ES-I3 (cell line): Measurements from ENCODE around the gene EYA3.
"Not testable (repeated sequence)": the region's sequence is repeated elsewhere in the genome, so short reads cannot be mapped to it uniquely, and the experiment has no call there.

ENCODE experiments used
- H3K36me3 ChIP-seq: 2 replicates; pipeline ENCODE4 v1.6.1; 2013; ENCODE audit warnings: mild to moderate bottlenecking, low read length, control low read depth, moderate library complexity; ENCODE audit not compliant: insufficient read depth
- H3K4me1 ChIP-seq: 2 replicates; pipeline ENCODE4 v1.6.1; 2013; ENCODE audit warnings: mild to moderate bottlenecking, control low read depth, low read length; ENCODE audit not compliant: insufficient read depth
- H3K9ac ChIP-seq: 2 replicates; pipeline ENCODE4 v1.6.1; 2013; ENCODE audit warnings: low read depth, mild to moderate bottlenecking, low read length, moderate library complexity
- H3K9me3 ChIP-seq: 2 replicates; pipeline ENCODE4 v1.6.1; 2013; ENCODE audit warnings: mild to moderate bottlenecking, low read length, moderate library complexity; ENCODE audit not compliant: control insufficient read depth, insufficient read depth

Gene EYA3

DNA sequence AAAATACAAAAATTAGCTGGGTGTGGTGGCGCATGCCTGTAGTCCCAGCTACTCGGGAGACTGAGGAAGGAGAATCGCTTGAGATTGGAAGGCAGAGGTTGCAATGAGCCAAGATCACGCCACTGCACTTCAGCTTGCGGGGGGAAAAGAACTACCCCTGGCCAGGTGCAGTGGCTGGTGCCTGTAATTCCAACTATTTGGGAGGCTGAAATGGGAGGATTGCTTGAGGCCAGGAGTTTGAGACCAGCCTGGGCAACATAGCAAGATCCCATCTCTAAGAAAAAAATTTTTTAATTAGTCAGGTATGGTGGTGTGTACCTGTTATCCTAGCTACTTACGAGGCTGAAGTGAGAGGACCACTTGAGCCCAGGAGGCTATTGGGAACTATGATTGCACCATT, 93.9 kb downstream of the EYA3 start:
- not testable (repeated sequence) for H3K4me1 ChIP-seq, H3K9me3 ChIP-seq, H3K36me3 ChIP-seq, H3K9ac ChIP-seq

DNA sequence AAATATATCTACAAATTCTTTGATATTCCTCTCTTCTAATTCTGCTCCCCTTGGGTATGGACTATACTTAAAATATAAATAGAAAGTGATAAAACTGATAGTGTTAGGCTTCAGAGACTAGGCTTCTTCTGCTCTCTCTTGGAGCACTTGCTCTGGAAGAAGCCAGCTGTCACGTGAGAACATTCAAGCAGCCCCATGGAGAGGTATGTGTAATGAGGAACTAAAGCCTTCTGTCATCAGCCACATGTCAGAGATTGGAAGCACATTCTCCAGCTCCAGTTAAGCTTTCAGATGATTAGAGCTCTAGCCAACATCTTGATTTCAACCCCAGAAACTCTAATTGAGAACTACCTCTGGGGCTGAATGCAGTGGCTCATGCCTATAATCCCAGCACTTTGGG, 94.3 kb downstream of the EYA3 start:
- Histone ChIP-seq H3K4me1 (no peaks in the 10 kb centered on the region), H3K9ac (no peak overlapping the region), H3K9me3 (no peaks in the 10 kb centered on the region), H3K36me3 (peaks cover 12% of the 10 kb centered on the region)

DNA sequence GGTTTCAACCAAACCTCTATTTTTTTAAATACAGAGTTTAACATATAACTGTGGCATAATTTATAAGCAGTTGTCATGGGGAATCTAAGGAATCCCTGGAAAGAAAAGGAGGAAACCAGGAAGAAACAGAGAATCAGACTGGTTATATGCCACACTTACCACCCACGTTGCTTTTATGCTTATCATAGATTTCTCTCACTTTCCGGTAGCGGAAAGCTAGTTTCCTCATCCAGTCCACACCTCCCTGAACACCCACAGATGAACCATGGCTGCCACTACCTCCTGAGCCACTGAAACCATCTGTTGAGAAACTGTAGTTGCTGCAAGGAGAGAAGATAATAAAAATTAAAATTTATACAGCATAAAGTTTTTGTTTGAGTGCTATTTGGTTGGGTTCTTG, 95.2 kb downstream of the EYA3 start:
- no peaks in the 10 kb centered on the region for H3K4me1 ChIP-seq
- H3K9ac ChIP-seq = no peak overlapping the region
- H3K36me3 ChIP-seq = peaks cover 12% of the 10 kb centered on the region
- no peaks in the 10 kb centered on the region for H3K9me3 ChIP-seq

DNA sequence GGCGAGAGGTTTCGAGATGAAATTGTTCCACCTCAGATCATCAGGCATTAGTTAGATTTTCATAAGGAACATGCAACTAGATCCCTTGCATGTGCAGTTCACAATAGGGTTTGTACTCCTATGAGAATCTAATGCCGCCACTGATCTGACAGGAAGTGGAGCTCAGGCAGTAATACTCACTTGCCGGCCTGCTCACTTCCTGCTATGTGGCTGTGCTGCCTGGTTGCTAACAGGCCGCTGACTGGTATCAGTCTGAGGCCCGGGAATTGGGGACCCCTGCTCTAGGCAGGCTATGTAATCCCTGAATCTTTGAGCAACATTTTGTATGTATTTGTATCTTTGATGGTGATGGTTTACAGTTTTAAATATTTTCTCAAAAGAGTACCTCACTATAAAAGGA, 96.1 kb downstream of the EYA3 start:
- Histone ChIP-seq H3K4me1 (no peaks in the 10 kb centered on the region), H3K9me3 (no peaks in the 10 kb centered on the region), H3K36me3 (peaks cover 12% of the 10 kb centered on the region), H3K9ac (no peak overlapping the region)

DNA sequence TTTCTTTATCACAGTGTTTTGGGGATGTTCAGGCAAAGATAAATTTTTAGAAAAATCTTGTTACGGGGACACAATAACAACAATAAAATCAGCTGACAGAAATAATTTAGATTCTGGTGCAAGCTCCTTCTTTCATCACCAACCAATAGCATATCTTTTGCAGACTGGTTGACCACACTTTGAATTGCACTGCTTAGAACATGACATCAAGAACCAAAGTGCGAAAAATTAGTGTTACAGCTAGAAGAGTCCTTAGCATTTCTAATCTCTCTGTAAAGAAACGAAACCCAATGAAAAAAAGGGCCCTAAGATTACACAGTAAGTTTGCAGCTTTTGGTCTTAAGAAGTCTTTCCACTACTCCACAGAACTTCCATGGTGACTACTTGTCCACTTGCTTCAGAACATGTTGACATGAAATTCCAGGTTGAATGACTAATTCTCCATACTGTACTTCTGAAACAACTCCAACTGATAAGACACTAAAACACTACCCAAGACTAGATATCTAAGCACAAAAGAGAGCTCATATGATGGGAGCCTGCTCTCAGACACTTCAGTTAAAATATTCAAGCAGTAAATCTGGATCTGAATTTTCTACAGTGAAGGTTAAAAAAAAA, 97.4 kb downstream of the EYA3 start:
- H3K9me3 ChIP-seq = no peaks in the 10 kb centered on the region
- no peak overlapping the region for H3K9ac ChIP-seq
- H3K36me3 ChIP-seq = peaks cover 6% of the 10 kb centered on the region
- H3K4me1 ChIP-seq = no peaks in the 10 kb centered on the region

DNA sequence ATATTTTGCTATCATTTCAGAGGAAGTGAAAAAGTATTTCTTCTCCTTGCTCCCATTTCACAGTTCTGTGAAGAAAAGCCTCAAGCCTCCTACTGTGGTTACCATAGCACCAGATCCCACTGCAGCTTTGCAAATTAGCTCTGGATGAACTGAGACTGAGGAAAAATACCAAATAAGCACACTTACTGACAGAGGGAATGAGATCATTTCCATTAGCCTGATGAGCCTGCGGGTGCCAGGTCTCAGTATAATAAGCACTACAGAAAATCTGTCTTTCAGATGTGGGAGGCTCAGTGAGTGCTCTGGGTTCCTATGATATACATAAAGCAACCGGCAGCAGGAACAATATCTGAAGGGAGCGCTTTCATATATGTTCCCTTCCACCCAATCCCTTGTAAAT, 107.3 kb downstream of the EYA3 start:
- Histone ChIP-seq H3K4me1 (no peaks in the 10 kb centered on the region), H3K9ac (no peak overlapping the region), H3K36me3 (no peaks in the 10 kb centered on the region), H3K9me3 (no peaks in the 10 kb centered on the region)

DNA sequence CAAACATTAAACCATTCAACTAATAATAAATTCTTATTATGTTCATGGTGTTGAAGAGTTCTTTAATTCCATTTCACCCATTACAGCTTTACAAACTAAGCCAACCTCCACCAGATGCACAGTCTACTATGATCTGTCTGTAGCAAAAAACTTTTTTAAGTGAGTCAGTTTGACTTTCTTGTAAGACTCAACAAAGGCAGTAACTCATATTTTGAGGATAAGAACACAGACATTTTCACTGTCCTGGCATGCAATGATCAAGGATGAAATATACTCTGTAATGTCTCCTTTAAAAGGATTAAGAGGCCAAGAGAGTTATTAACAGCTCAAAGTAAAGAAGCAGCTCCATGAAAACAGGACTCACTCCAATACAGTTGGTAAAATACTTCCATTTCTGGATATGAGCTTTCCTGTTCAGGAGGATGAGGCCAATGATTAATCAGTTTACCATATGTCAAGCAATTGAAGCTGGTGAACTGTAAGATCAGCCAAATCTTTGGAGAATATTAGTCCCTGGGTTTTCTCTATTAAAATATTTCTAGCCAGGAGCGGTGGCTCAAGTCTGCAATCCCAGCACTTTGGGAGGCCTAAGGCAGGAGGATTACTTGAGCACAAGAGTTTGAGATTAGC, 108.1 kb downstream of the EYA3 start:
- no peaks in the 10 kb centered on the region for H3K36me3 ChIP-seq
- no peaks in the 10 kb centered on the region for H3K4me1 ChIP-seq
- no peaks in the 10 kb centered on the region for H3K9me3 ChIP-seq
- no peak overlapping the region for H3K9ac ChIP-seq

DNA sequence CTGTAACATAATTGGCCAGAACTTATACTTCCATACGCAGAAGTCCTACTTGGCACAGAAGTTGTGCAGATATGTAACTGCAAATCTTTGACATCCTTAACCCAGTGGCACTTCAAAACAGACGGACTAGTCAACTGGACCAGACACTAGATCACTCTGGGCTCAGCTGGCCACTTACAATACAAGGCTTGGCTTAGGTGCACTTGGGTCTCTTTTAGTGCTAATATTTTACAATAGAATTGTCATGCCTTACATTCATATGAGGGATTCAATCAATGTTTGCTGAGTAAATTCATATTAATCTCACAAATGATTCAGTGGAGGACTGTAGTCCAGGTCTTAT, 108.6 kb downstream of the EYA3 start:
- no peak overlapping the region for H3K9ac ChIP-seq
- H3K36me3 ChIP-seq = no peaks in the 10 kb centered on the region
- no peaks in the 10 kb centered on the region for H3K4me1 ChIP-seq
- no peaks in the 10 kb centered on the region for H3K9me3 ChIP-seq

DNA sequence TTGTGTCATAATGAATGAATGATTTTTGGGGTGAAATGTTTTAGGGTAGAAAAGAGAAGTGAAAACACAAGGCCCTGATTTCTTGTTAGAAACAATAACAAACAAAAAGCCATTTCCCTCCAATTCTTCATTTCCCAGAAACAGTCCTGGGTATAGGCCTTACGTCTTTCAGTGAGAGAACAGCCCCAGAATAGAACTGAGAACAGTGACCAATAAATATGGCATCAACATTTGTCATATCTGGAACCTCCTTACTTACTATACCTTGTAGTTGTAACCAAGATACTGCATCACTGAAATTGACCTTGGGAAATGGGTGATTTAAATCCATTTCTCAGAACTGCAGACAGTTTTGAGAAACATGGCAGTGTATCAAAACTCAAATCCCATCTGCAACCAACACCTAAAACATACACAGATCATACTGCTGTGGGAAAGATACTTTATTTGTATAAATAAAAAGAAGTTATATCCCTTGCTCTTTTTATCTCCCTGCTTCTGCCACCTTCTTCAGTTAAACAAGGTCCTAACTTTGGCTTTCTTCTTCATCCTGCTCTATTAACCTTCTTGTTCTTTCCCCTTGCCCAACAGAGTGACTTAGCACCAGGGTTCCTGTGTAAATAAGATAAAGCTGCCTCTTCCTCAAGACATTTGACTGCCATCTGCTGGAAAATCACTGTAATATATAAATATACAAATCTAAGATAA, 109.1 kb downstream of the EYA3 start:
- Histone ChIP-seq H3K9me3 (no peaks in the 10 kb centered on the region), H3K4me1 (no peaks in the 10 kb centered on the region), H3K9ac (no peak overlapping the region), H3K36me3 (no peaks in the 10 kb centered on the region)

DNA sequence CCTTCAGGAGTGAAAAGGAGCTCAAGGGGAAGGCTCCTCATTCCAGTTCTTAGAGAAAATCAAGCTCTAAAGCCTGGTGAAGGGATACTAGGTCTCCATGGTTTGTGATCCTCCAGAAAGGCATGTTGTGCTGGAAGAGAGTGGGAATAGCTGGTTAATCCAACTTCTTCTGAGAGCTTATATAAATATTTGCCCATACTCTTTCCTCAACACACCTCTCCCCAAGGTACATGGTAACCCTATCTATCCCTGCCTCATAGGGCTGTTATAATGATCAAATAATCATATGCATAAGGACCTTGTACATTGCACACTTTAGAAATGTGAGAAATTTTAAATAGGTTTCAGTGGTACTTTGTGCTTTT, 114.0 kb downstream of the EYA3 start:
- no peaks in the 10 kb centered on the region for H3K4me1 ChIP-seq
- no peaks in the 10 kb centered on the region for H3K9me3 ChIP-seq
- H3K36me3 ChIP-seq = no peaks in the 10 kb centered on the region
- no peak overlapping the region for H3K9ac ChIP-seq

DNA sequence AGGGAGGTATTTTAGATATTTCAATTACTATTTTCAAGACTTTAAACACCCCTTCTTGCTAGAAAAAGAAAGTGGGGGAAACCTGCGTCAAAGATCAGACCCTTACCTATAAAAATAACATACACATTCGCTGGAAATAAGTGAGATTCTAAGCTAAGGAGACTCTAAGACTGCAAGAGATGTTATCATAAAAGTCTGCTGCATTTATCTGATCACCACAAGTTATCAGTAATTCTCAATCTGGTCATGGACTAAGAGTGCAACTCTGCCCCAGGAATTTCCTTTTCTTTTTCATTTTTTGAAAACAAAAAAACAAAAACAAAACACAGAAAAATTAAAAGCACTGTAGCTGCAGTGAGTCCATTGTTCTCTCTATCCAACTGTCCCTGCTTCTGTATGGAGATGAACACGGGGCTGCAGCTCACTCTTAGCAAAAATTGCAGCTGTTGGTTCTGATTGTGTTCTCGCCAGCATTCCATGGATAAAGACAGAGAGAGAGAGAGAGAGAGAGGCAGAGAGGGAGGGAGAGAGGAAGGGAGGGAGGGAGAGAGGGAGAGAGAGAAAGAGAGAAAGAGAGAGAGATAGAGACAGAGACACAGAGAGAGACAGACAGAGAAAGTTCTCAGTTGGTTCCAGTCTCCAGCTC, 114.5 kb downstream of the EYA3 start:
- H3K9ac ChIP-seq = no peak overlapping the region
- no peaks in the 10 kb centered on the region for H3K36me3 ChIP-seq
- no peaks in the 10 kb centered on the region for H3K9me3 ChIP-seq
- no peaks in the 10 kb centered on the region for H3K4me1 ChIP-seq

DNA sequence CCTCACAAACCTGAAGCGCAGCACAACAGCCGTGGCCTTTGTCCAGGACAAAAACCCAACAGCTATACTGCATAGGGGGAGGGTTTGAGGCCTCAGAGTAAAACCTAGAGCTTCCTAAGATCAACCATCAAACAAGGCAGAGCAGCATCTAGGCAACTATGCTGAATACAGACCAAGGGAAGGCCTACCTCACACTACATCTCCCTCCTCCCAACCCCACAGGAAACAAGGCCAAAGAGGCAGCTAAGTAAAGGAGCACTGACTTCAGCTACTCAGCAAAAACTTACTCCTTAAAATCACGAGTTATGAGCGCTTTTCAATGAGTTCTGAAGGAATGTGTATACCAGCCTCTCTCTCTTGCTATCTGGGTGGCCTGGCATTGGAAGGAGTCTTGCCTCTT, 116.3 kb downstream of the EYA3 start:
- Histone ChIP-seq H3K9me3 (no peaks in the 10 kb centered on the region), H3K4me1 (no peaks in the 10 kb centered on the region), H3K9ac (no peak overlapping the region), H3K36me3 (no peaks in the 10 kb centered on the region)

DNA sequence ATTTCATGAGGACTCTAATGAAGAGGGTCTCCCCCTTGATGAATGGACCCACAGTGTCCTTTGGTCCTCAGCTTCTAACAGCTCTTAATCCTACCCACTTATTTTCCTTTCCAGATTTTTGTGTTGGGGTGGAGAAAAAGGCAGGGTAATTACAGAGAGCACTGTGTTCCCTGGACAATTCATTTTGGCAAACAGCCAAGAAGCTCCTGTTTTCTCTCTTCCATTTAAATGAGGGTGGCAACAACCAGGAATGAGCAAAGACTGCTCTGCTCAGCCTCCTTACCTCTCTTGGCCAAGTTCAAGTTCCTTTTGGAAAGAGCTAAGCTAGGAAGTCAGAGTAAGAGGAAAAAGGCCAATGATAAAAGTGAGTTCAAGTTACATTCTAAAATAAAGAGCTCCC, 116.7 kb downstream of the EYA3 start:
- no peaks in the 10 kb centered on the region for H3K4me1 ChIP-seq
- H3K9ac ChIP-seq = no peak overlapping the region
- H3K36me3 ChIP-seq = no peaks in the 10 kb centered on the region
- H3K9me3 ChIP-seq = no peaks in the 10 kb centered on the region

DNA sequence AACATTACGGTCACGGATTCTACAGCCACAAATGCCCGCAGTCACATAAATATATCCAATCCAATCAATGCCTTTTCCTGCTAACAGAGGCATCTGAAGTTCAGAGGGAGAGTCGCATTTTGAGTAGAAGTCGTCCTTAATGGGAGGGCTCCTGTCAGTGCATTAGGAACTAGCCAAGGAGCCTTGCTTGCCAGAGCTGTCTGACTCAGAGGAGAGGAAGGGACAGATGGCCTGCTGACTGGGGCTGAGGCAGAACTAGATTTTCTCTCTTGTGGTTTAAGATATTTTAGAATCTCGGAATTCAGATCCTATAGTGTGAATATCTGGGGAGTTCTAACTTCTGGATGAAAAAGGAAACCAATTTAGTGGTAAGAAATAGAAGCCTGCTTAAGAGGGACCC, 118.0 kb downstream of the EYA3 start:
- Histone ChIP-seq H3K36me3 (no peaks in the 10 kb centered on the region), H3K9me3 (no peaks in the 10 kb centered on the region), H3K9ac (no peak overlapping the region), H3K4me1 (no peaks in the 10 kb centered on the region)

DNA sequence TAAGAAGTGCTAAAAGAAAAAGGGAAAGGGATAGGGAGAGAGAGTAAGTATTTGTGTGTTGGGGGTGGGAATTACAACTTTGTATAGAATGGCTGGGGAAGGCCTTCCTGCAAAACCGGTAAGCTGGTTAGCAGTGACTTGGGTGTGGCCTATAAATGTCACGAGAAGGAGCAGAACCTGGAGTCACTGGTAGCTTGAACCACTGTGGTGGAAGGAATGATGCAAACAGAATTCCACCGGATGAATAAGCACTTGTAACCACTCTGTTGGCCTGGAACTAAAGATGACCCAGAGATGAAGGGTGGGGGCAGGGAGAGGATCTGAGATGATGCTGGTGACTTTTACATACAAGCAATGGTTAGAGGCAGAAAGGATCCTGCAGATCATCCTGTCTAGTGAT, 119.7 kb downstream of the EYA3 start:
- Histone ChIP-seq H3K9ac (no peak overlapping the region), H3K9me3 (no peaks in the 10 kb centered on the region), H3K4me1 (no peaks in the 10 kb centered on the region), H3K36me3 (0 out of 2 replicates have a peak, but pooled peaks cover 2% of the 10 kb centered on the region)
